ENCODE data around the gene EI24.

Gene EI24

GRCh38 chr11:125585487-125585886 is 16.2 kb downstream of the EI24 start:
- TF ChIP-seq TCF12 (IDR thresholded peaks at IDR 0.05; ENCODE audit: low read depth): no peak
- no peak for TF ChIP-seq EGR1 (IDR thresholded peaks at IDR 0.05)
- no peak for TF ChIP-seq RAD21 (IDR thresholded peaks at IDR 0.05; ENCODE audit: low read depth)
- TF ChIP-seq NFIC (IDR thresholded peaks at IDR 0.05): no peak
- no peak for TF ChIP-seq ZBTB7A (IDR thresholded peaks at IDR 0.05; ENCODE audit: low read depth)
- TF ChIP-seq, protein P1, sequence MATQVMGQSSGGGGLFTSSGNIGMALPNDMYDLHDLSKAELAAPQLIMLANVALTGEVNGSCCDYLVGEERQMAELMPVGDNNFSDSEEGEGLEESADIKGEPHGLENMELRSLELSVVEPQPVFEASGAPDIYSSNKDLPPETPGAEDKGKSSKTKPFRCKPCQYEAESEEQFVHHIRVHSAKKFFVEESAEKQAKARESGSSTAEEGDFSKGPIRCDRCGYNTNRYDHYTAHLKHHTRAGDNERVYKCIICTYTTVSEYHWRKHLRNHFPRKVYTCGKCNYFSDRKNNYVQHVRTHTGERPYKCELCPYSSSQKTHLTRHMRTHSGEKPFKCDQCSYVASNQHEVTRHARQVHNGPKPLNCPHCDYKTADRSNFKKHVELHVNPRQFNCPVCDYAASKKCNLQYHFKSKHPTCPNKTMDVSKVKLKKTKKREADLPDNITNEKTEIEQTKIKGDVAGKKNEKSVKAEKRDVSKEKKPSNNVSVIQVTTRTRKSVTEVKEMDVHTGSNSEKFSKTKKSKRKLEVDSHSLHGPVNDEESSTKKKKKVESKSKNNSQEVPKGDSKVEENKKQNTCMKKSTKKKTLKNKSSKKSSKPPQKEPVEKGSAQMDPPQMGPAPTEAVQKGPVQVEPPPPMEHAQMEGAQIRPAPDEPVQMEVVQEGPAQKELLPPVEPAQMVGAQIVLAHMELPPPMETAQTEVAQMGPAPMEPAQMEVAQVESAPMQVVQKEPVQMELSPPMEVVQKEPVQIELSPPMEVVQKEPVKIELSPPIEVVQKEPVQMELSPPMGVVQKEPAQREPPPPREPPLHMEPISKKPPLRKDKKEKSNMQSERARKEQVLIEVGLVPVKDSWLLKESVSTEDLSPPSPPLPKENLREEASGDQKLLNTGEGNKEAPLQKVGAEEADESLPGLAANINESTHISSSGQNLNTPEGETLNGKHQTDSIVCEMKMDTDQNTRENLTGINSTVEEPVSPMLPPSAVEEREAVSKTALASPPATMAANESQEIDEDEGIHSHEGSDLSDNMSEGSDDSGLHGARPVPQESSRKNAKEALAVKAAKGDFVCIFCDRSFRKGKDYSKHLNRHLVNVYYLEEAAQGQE (IDR thresholded peaks at IDR 0.05; ENCODE audit: low read depth): no peak
- no peak for TF ChIP-seq TEAD4 (IDR thresholded peaks at IDR 0.05)
- TF ChIP-seq CREB1 (IDR thresholded peaks at IDR 0.05; ENCODE audit: low read depth): no peak
- TF ChIP-seq EP300 (IDR thresholded peaks at IDR 0.05; ENCODE audit: borderline replicate concordance): no peak
- TF ChIP-seq CEBPB (IDR thresholded peaks at IDR 0.05): no peak
- TF ChIP-seq TAF1 (IDR thresholded peaks at IDR 0.05; ENCODE audit: low read depth): no peak
- TF ChIP-seq MAX (IDR thresholded peaks at IDR 0.05): no peak
- TF ChIP-seq, protein P2, sequence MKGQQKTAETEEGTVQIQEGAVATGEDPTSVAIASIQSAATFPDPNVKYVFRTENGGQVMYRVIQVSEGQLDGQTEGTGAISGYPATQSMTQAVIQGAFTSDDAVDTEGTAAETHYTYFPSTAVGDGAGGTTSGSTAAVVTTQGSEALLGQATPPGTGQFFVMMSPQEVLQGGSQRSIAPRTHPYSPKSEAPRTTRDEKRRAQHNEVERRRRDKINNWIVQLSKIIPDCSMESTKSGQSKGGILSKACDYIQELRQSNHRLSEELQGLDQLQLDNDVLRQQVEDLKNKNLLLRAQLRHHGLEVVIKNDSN (IDR thresholded peaks at IDR 0.05): no peak
- no peak for TF ChIP-seq FOXM1 (IDR thresholded peaks at IDR 0.05; ENCODE audit: borderline replicate concordance, low read depth)
- TF ChIP-seq YY1 (IDR thresholded peaks at IDR 0.05; ENCODE audit: low read depth): no peak

DNA sequence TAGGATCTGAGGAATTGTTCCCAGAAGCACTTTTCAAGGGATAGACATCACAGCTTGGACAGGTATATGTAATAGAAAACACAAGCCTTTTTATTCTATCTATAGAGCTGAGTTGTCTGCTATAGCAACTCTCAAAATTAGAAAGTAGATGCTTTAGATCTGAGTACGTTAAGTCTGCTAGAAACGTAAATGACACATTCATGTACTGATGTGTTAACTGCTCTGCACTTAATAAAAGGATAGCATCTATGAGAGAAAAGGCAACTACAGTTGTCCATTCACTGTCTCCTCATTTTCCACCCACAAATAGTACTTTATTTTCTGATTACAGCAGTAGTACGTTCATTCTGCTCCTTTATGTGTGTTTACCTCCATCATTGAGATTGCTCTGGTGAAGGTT is 17.3 kb downstream of the EI24 start:
- TF ChIP-seq TCF12 (IDR thresholded peaks at IDR 0.05; ENCODE audit: low read depth) (no peak), RAD21 (IDR thresholded peaks at IDR 0.05; ENCODE audit: low read depth) (no peak), MAX (IDR thresholded peaks at IDR 0.05) (no peak), FOXM1 (IDR thresholded peaks at IDR 0.05; ENCODE audit: borderline replicate concordance, low read depth) (no peak), NFIC (IDR thresholded peaks at IDR 0.05) (no peak), CREB1 (IDR thresholded peaks at IDR 0.05; ENCODE audit: low read depth) (no peak), CEBPB (IDR thresholded peaks at IDR 0.05) (no peak), EGR1 (IDR thresholded peaks at IDR 0.05) (no peak), TEAD4 (IDR thresholded peaks at IDR 0.05) (no peak), ZBTB7A (IDR thresholded peaks at IDR 0.05; ENCODE audit: low read depth) (no peak), TAF1 (IDR thresholded peaks at IDR 0.05; ENCODE audit: low read depth) (no peak), YY1 (IDR thresholded peaks at IDR 0.05; ENCODE audit: low read depth) (no peak), EP300 (IDR thresholded peaks at IDR 0.05; ENCODE audit: borderline replicate concordance) (no peak)
- TF ChIP-seq, protein P1 (IDR thresholded peaks at IDR 0.05; ENCODE audit: low read depth): no peak
- TF ChIP-seq, protein P2 (IDR thresholded peaks at IDR 0.05): no peak

- TF ChIP-seq EGR1 (IDR thresholded peaks at IDR 0.05) (no peak), RAD21 (IDR thresholded peaks at IDR 0.05; ENCODE audit: low read depth) (no peak), TEAD4 (IDR thresholded peaks at IDR 0.05) (no peak), ZBTB7A (IDR thresholded peaks at IDR 0.05; ENCODE audit: low read depth) (no peak), TCF12 (IDR thresholded peaks at IDR 0.05; ENCODE audit: low read depth) (no peak), FOXM1 (IDR thresholded peaks at IDR 0.05; ENCODE audit: borderline replicate concordance, low read depth) (no peak), NFIC (IDR thresholded peaks at IDR 0.05) (no peak), CREB1 (IDR thresholded peaks at IDR 0.05; ENCODE audit: low read depth) (no peak)
- TF ChIP-seq, protein P2 (IDR thresholded peaks at IDR 0.05): no peak
- TF ChIP-seq, protein P1 (IDR thresholded peaks at IDR 0.05; ENCODE audit: low read depth): no peak
Observed at GRCh38 chr11:125587480-125587879, 18.2 kb downstream of the EI24 start.

- TF ChIP-seq TEAD4 (IDR thresholded peaks at IDR 0.05) (no peak), FOXM1 (IDR thresholded peaks at IDR 0.05; ENCODE audit: borderline replicate concordance, low read depth) (no peak), YY1 (IDR thresholded peaks at IDR 0.05; ENCODE audit: low read depth) (no peak), MAX (IDR thresholded peaks at IDR 0.05) (no peak), TAF1 (IDR thresholded peaks at IDR 0.05; ENCODE audit: low read depth) (no peak)
- TF ChIP-seq, protein P1 (IDR thresholded peaks at IDR 0.05; ENCODE audit: low read depth): no peak
Observed at GRCh38 chr11:125588505-125588904, 19.2 kb downstream of the EI24 start.

All from Ishikawa (cell line).